DND-41 (cell line): Measurements from ENCODE around the gene DPPA3.
"Not testable (repeated sequence)": the region's sequence is repeated elsewhere in the genome, so short reads cannot be mapped to it uniquely, and the experiment has no call there.

ENCODE experiments used
- ATAC-seq: fragments of 200-7000 bp; cut with Tn5 transposase; 3 replicates; pipeline ENCODE4 v1.9.1; 2021; ENCODE audit warnings: low read depth; ENCODE audit not compliant: insufficient read depth
- DNase-seq: peaks from one replicate; pipeline ENCODE4 v3.0.0-alpha.2; 2020
- H2AFZ ChIP-seq: 2 replicates; pipeline ENCODE4 v1.6.0; 2012; ENCODE audit warnings: low read depth, low read length
- H3K27ac ChIP-seq: 2 replicates; pipeline ENCODE4 v1.5.1; 2012; ENCODE audit warnings: low read length, inconsistent platforms
- H3K27me3 ChIP-seq: fragments of 200-600 bp; sonication (generic); 2 replicates; pipeline ENCODE4 v1.6.0; 2012; ENCODE audit warnings: low read length, mild to moderate bottlenecking, inconsistent platforms; ENCODE audit not compliant: insufficient read depth, poor library complexity
- H3K36me3 ChIP-seq: 2 replicates; pipeline ENCODE4 v1.5.1; 2012; ENCODE audit warnings: low read length, inconsistent platforms; ENCODE audit not compliant: insufficient read depth
- H3K4me1 ChIP-seq: 2 replicates; pipeline ENCODE4 v1.5.1; 2012; ENCODE audit warnings: mild to moderate bottlenecking, low read length; ENCODE audit not compliant: insufficient read depth
- H3K4me2 ChIP-seq: 2 replicates; pipeline ENCODE4 v1.6.0; 2012; ENCODE audit warnings: mild to moderate bottlenecking, moderate library complexity, low read length, inconsistent platforms; ENCODE audit not compliant: insufficient read depth
- H3K4me3 ChIP-seq, 2 experiments: fragments of 200-600 bp in 1 of 2; shearing (Covaris generic) in 1 of 2; 2 replicates each; pipeline ENCODE4 v1.5.1; 2012 to 2016; ENCODE audit warnings: inconsistent platforms in 2 of 2, low read length in 2 of 2, mild to moderate bottlenecking in 2 of 2, low read depth in 1 of 2, moderate library complexity in 1 of 2
- H3K79me2 ChIP-seq: 2 replicates; pipeline ENCODE4 v1.6.0; 2012; ENCODE audit warnings: low read length, inconsistent platforms; ENCODE audit not compliant: insufficient read depth
- H3K9ac ChIP-seq: 2 replicates; pipeline ENCODE4 v1.6.0; 2012; ENCODE audit warnings: low read depth, mild to moderate bottlenecking, inconsistent platforms, low read length, moderate library complexity
- H3K9me3 ChIP-seq: 2 replicates; pipeline ENCODE4 v1.5.1; 2012; ENCODE audit warnings: low read length, moderate library complexity, mild to moderate bottlenecking, inconsistent platforms; ENCODE audit not compliant: insufficient read depth, severe bottlenecking
- H4K20me1 ChIP-seq: 2 replicates; pipeline ENCODE4 v1.6.0; 2012; ENCODE audit warnings: low read length; ENCODE audit not compliant: insufficient read depth
- EZH2 ChIP-seq: IDR thresholded peaks from 3 replicates; pipeline ENCODE4 v1.6.1; 2012; ENCODE audit warnings: borderline replicate concordance, low read depth, mild to moderate bottlenecking, moderate library complexity, low read length, inconsistent platforms; ENCODE audit not compliant: severe bottlenecking
- TF ChIP-seq, protein P1 (sequence below): IDR thresholded peaks from 2 replicates; pipeline ENCODE4 v1.5.1; 2012; ENCODE audit warnings: borderline replicate concordance, low read length, moderate library complexity, mild to moderate bottlenecking; ENCODE audit not compliant: poor library complexity, severe bottlenecking; ENCODE audit errors: extremely low read depth

DPPA3 gene

GRCh38 chr12:7668171-7668570, 43.1 kb upstream of the DPPA3 start:
- H2AFZ ChIP-seq: no peak overlapping the region
- H3K79me2 ChIP-seq: no peaks in the 10 kb centered on the region
- no peaks in the 10 kb centered on the region for H4K20me1 ChIP-seq
- H3K36me3 ChIP-seq: no peaks in the 10 kb centered on the region
- H3K27me3 ChIP-seq: peaks cover 6% of the 10 kb centered on the region
- ATAC-seq (no peak), DNase-seq (no peak)
- no peak overlapping the region for H3K9ac ChIP-seq
- no peaks in the 10 kb centered on the region for H3K9me3 ChIP-seq
- no peak overlapping the region for H3K27ac ChIP-seq
- no peak overlapping the region for H3K4me3 ChIP-seq
- H3K4me1 ChIP-seq: no peaks in the 10 kb centered on the region
- H3K4me2 ChIP-seq: no peak overlapping the region
- TF ChIP-seq, protein P1, sequence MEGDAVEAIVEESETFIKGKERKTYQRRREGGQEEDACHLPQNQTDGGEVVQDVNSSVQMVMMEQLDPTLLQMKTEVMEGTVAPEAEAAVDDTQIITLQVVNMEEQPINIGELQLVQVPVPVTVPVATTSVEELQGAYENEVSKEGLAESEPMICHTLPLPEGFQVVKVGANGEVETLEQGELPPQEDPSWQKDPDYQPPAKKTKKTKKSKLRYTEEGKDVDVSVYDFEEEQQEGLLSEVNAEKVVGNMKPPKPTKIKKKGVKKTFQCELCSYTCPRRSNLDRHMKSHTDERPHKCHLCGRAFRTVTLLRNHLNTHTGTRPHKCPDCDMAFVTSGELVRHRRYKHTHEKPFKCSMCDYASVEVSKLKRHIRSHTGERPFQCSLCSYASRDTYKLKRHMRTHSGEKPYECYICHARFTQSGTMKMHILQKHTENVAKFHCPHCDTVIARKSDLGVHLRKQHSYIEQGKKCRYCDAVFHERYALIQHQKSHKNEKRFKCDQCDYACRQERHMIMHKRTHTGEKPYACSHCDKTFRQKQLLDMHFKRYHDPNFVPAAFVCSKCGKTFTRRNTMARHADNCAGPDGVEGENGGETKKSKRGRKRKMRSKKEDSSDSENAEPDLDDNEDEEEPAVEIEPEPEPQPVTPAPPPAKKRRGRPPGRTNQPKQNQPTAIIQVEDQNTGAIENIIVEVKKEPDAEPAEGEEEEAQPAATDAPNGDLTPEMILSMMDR: no peak
- no peak for TF ChIP-seq EZH2

- H3K4me1 ChIP-seq, H3K4me3 ChIP-seq, H3K36me3 ChIP-seq, H4K20me1 ChIP-seq, H3K9ac ChIP-seq, ATAC-seq, H3K79me2 ChIP-seq, H2AFZ ChIP-seq, H3K4me2 ChIP-seq, H3K27me3 ChIP-seq, H3K27ac ChIP-seq, H3K9me3 ChIP-seq, DNase-seq: not testable (repeated sequence)
These were observed 35.8 kb upstream of the DPPA3 start for GRCh38 chr12:7675455-7675854.

GRCh38 chr12:7677432-7677888, 33.8 kb upstream of the DPPA3 start:
- H3K4me3 ChIP-seq, H3K36me3 ChIP-seq, H2AFZ ChIP-seq, DNase-seq, H3K27ac ChIP-seq, H3K79me2 ChIP-seq, H3K9me3 ChIP-seq, H3K4me1 ChIP-seq, H4K20me1 ChIP-seq, H3K27me3 ChIP-seq, H3K4me2 ChIP-seq, H3K9ac ChIP-seq: not testable (repeated sequence)
- ATAC-seq: peak; percentile 58; the same call in 2 of the 3 replicates
- TF ChIP-seq, protein P1: peak; percentile 50

DNA sequence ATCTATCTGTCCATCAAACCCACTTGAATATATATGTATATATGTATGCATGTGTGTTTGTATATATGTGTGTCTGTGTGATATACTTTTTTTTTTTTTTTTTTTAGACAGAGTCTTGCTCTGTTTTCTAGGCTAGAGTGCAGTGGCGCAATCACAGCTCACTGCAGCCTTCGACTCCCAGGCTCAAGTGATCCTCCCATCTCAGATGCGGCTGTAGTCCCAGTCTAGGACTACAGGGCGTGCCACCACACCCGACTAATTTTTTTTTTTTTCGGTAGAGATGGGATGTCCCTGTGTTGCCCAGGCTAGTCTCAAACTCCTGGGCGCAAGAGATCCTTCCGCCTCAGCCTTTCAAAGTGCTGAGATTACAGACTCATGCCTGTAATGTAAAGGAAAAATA, 32.5 kb upstream of the DPPA3 start:
- H3K9ac ChIP-seq: no peak overlapping the region

More for the DNA sequence above, 32.5 kb upstream of the DPPA3 start:
- no peaks in the 10 kb centered on the region for H3K79me2 ChIP-seq
- no peak overlapping the region for H2AFZ ChIP-seq
- no peaks in the 10 kb centered on the region for H4K20me1 ChIP-seq
- DNase-seq: no peak
- no peak overlapping the region for H3K4me3 ChIP-seq
- no peaks in the 10 kb centered on the region for H3K4me1 ChIP-seq
- H3K9me3 ChIP-seq: no peaks in the 10 kb centered on the region
- H3K36me3 ChIP-seq: no peaks in the 10 kb centered on the region
- TF ChIP-seq, protein P1: no peak
- no peak for TF ChIP-seq EZH2
- no peak for ATAC-seq
- no peak overlapping the region for H3K27ac ChIP-seq
- no peaks in the 10 kb centered on the region for H3K27me3 ChIP-seq
- no peak overlapping the region for H3K4me2 ChIP-seq
